ENCODE measurements around the gene ANKS1A.

The ANKS1A gene

DNA sequence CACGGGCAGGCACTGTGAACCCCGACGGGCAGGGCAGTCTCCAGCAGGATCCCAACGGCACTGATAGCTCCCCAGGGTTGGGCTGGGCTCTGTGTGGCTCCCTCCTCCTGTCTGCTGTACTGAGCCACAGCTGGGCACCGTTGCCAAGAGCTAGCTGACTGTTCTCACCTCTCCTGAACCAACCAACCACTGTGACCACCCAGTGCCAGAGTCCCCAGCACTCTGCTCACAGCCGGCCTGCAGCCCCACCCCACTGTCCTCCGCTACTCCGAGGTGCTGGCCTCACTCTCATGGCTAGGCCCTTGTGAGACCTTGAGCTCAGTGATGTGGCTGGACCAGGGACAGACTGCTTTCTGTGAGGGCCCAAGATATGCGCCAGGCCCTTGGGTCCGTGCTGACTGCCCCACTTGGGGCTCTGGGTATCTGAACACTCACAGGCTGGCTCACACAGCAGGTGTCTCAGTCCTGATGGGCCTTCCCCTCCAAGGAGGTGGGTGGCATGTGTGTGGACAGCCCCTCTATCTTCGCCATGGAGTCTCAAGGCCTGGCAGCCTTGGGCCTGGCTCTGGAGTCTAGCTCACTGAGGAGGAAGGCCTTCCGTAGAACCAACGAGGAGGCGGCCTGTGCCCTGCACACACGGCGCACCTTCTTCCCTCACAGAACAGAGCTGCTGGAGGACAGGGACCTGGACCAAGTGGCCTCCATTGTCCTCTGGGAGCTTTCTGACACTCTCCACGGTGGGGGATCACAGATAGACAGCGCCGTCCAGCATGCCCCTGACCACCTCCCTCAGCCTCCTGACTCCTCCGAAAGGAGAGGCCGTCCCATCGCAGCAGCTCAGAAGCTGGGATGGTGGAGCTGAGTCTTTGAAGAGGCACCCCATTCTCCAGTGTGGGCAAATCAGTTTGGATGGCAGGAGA lies 198.6 kb downstream of the ANKS1A start:
- DNase-seq (ENCODE audit: low spot score): no peak
- H3K9me3 Mint-ChIP-seq: no peaks in the 10 kb centered on the region
- H3K4me1 Mint-ChIP-seq (ENCODE audit: low read depth): no peaks in the 10 kb centered on the region
- H3K36me3 Mint-ChIP-seq (ENCODE audit: low read depth): no peaks in the 10 kb centered on the region
- H3K27me3 Mint-ChIP-seq (ENCODE audit: low read depth): no peaks in the 10 kb centered on the region
- no peak overlapping the region for H3K27ac Mint-ChIP-seq
- H3K4me3 Mint-ChIP-seq: no peak overlapping the region

DNA sequence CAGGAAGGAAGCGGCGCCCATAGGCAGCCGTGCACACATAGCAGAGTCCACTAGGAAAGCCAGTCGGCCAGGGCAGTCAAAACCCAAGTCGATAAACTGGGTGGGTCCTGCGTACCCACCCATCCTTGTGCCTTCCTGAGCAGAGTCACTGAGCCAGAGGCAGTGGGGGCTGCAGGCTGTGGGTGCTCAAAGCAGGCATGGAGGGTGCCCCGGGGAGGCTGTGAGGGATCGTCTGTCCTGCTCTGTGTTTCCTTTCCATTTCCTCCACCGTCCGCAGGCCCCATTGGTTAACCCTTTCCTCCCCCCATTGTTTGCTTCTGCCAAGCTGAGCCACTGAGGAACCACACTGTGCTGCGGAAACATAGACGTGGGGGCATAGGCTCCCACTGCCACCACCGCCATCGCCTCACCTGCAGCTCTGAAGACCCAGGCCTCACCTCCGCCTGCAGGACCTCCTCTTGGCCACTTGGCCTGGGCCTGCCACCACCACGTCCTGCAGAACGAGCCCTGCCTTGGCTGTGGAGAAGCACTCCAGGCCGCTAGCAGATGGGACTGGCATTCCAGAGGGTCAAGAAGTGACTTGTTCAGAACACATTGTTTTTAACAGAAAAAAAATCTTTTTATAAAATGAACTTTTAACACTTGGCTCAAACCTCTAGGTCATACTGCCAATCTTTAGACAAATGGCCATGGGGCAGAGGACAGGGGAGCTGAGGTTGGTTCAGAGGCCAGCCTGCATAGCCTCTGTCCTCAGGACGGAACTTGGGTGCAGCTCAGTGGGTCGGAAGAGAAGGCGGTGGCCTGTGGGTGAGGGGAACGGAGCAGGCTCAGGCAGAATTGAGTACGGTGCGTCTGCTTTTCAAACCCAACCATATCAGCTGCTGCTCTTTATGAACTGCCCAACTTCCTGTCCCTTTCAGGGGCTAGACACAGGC lies 199.5 kb downstream of the ANKS1A start:
- H3K4me3 Mint-ChIP-seq: no peak overlapping the region
- no peak for DNase-seq (ENCODE audit: low spot score)
- H3K9me3 Mint-ChIP-seq: no peaks in the 10 kb centered on the region
- no peak overlapping the region for H3K27ac Mint-ChIP-seq
- no peaks in the 10 kb centered on the region for H3K36me3 Mint-ChIP-seq (ENCODE audit: low read depth)
- no peaks in the 10 kb centered on the region for H3K27me3 Mint-ChIP-seq (ENCODE audit: low read depth)
- H3K4me1 Mint-ChIP-seq (ENCODE audit: low read depth): no peaks in the 10 kb centered on the region

DNA sequence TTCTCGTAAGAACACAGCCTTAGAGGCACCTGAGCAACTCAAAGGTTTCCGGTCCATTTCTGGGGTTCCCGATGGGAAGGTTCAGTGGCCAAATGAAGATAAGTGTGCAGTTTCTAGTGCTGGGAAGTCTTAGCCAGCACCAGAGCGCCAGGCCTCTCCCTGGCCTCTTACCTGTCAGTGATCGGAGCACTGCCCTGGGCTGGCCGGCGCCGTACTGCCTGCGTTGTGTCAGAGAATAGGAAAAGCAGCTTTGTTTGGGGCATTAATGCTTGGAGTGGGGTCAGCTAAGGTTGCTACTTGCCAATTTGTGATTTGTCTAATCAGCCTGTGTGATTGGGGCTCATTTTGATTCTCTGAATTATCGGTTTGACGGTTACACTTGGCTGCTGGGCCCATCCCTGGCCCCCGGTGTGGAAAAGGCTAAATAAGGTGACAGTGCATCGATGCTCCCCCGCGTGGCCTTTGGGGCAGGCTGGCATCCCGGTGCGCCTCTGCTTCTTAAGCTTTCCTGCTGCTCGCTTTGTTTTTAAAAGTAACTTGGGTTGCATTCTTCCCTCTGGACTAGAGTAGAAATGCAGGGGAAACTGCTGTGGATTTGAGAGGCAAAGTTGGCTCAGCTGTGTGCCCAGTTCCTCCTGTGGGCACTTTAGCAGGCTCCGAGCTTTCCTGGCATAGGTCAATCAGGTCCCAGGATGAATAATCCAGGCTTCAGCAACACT lies 200.3 kb downstream of the ANKS1A start:
- no peak for DNase-seq (ENCODE audit: low spot score)
- H3K36me3 Mint-ChIP-seq (ENCODE audit: low read depth): no peaks in the 10 kb centered on the region
- H3K4me1 Mint-ChIP-seq (ENCODE audit: low read depth): no peaks in the 10 kb centered on the region

DNA sequence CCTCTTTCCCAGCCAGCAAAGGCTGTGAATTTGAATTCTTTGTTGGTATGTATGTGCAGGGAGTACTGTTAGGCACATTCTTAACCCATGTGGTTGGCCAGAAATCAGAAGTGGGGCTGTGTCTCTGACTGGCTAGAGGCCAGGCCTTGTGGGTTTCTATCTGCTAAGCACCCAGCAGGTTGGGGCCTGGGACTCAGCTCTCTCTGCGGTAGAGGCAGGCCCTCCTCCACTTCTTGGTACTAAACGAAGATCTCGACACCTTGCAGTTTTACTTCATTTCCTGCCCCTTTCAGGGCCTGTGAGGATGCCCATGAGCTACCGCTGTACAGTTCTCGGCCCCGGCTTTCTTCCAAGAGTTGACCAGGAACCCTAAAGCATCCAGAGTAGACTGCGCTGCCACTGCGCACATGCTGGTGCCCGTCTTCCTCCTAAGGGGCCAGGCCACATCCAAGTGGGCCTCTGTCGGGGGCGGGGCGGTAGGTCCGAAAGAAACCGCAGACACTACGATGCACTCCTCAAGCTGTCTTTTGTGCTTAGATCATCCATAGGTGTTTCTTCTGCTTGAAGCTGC lies 201.0 kb downstream of the ANKS1A start:
- no peaks in the 10 kb centered on the region for H3K9me3 Mint-ChIP-seq
- no peak overlapping the region for H3K27ac Mint-ChIP-seq
- no peaks in the 10 kb centered on the region for H3K4me1 Mint-ChIP-seq (ENCODE audit: low read depth)
- H3K36me3 Mint-ChIP-seq (ENCODE audit: low read depth): no peaks in the 10 kb centered on the region
- H3K27me3 Mint-ChIP-seq (ENCODE audit: low read depth): peaks cover 8% of the 10 kb centered on the region
- no peak for DNase-seq (ENCODE audit: low spot score)
- H3K4me3 Mint-ChIP-seq: no peak overlapping the region

More for the DNA sequence above, 200.3 kb downstream of the ANKS1A start:
- Mint-ChIP-seq H3K27ac (no peak overlapping the region), H3K9me3 (no peaks in the 10 kb centered on the region), H3K4me3 (no peak overlapping the region), H3K27me3 (ENCODE audit: low read depth) (peaks cover 5% of the 10 kb centered on the region)

DNA sequence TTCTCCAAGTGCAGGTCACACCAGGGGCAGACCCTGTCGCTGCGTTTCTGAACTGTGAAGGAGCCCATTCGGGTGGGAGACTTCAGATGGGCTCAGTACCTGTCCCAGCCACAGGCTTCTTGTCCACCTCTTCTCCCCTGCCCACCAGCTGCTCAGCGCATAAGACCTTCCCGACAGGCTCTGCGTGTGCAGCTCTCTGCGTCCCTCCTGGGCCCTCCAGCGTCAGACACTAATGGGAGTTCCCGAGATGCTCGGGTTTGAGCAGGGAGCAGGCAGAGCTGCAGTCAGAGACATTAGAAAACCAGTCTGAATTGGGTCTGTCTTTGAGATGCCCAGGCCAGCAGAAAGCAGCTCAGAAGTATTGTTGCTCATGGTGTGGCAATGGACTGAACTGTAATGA lies 201.7 kb downstream of the ANKS1A start:
- Mint-ChIP-seq H3K4me1 (ENCODE audit: low read depth) (no peaks in the 10 kb centered on the region), H3K4me3 (no peak overlapping the region), H3K36me3 (ENCODE audit: low read depth) (no peaks in the 10 kb centered on the region), H3K9me3 (no peaks in the 10 kb centered on the region), H3K27me3 (ENCODE audit: low read depth) (peaks cover 8% of the 10 kb centered on the region), H3K27ac (no peak overlapping the region)
- no peak for DNase-seq (ENCODE audit: low spot score)

DNA sequence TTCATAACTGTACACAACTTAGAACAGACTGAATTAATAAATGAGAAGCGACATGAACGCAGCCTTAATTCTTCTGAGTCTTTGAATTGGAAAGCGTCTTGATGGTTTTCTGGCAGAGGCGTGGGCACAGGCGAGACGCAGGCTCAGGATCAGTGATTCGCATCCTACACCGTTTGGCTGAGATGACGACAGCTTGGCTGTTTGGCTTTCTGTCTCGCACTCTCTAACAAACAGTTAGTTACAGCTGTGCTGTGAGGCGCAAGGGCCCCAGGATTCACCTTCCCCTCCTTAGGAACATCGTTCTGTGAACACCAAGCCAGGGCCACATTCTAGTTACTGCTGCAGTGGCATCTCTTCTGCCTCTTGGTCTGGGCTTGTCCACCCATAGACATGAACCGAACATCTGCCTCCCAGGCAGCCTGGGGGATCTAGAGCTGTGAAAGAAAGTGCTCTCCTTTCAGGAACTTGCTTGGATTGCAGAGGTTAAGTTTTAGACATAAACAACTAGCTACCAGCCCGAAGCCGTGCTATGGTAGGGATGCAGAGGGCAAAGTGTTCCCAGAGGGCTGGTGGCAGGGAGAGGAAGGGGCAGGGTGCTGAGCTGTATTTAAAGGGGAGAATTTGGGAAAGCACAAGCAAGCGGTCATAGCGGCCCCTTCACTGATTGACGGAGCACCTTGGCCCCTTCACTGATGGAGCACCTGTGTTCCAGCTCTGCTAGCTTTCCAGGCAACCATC lies 202.5 kb downstream of the ANKS1A start:
- Mint-ChIP-seq H3K27ac (no peak overlapping the region), H3K27me3 (ENCODE audit: low read depth) (peaks cover 11% of the 10 kb centered on the region), H3K9me3 (no peaks in the 10 kb centered on the region), H3K4me1 (ENCODE audit: low read depth) (no peaks in the 10 kb centered on the region), H3K36me3 (ENCODE audit: low read depth) (no peaks in the 10 kb centered on the region), H3K4me3 (no peak overlapping the region)
- DNase-seq (ENCODE audit: low spot score): no peak

DNA sequence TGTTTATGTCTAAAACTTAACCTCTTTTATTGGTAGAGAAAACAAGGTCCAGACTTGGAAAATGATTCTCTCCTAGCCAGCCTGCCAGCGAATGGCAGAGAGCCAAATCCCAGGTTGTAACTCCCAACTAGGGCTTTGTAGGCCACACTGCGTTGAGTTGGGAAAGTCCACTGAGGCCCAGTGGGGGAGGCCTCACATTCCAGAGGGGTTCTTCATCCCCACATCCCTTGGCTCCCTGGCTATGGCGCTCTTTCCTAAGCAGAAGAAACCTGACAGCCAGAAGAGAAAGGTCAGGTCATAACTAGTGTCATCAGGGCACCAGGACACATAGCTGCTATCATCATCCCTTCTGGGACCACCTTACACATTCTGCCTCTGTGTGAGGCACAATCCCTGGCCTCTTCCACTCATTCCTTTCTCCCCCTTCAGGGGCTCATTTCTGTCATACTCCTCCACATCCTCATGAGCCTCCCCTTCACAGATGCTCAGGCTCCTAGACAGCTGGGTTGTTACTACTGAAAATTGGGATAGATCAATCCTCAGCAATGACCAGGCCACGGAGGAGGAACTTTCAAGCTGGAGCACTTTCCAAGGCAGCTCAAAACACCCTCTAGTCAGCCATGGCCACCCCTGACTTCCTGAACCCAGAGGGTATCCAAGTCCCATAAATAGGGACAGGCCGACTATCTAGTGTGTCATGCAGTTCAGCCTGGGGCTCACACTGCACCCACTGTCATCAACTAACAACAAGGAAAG lies 203.5 kb downstream of the ANKS1A start:
- H3K36me3 Mint-ChIP-seq (ENCODE audit: low read depth): no peaks in the 10 kb centered on the region
- no peaks in the 10 kb centered on the region for H3K9me3 Mint-ChIP-seq
- H3K4me1 Mint-ChIP-seq (ENCODE audit: low read depth): no peaks in the 10 kb centered on the region
- DNase-seq (ENCODE audit: low spot score): no peak
- peaks cover 11% of the 10 kb centered on the region for H3K27me3 Mint-ChIP-seq (ENCODE audit: low read depth)
- no peak overlapping the region for H3K4me3 Mint-ChIP-seq
- no peak overlapping the region for H3K27ac Mint-ChIP-seq

DNA sequence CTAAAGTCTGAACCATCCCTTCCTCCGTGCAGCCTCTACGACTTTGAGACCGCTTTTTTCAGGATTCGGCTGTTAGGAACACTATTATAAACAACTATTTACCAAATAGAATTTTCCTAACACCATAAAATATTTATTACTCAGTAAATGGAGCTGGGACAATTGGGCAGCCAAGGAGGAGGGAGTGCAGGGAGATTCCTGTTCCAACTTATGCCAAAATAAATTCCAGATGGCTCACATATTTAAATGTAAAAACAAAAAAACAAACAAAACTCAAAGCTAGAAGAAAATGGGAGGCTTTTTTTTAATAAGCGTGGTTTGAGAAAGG lies 204.0 kb downstream of the ANKS1A start:
- Mint-ChIP-seq H3K36me3 (ENCODE audit: low read depth) (no peaks in the 10 kb centered on the region), H3K27ac (no peak overlapping the region), H3K4me1 (ENCODE audit: low read depth) (no peaks in the 10 kb centered on the region), H3K4me3 (no peak overlapping the region), H3K27me3 (ENCODE audit: low read depth) (peaks cover 14% of the 10 kb centered on the region), H3K9me3 (no peaks in the 10 kb centered on the region)
- DNase-seq (ENCODE audit: low spot score): no peak

DNA sequence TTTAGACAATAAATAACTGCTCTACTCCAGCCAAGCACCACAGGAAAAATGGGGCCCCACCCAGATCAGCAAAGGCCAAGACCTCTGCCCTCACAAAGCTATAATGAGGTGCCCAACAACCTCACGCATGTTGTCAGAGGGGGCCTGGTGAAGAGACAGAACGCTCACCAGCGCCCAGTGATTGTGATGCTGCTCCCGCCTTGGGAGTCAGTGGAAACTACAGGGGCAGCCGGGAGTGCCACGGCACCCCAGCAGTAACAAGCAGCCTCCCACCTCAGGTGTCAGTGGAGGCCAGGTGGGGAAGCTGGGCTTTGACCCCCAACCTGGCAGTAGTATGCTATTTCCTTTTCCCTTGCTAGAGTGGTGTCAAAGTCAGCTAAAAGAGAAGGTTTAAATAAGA lies 204.7 kb downstream of the ANKS1A start:
- Mint-ChIP-seq H3K4me1 (ENCODE audit: low read depth) (no peaks in the 10 kb centered on the region), H3K9me3 (no peaks in the 10 kb centered on the region), H3K27ac (no peak overlapping the region), H3K27me3 (ENCODE audit: low read depth) (peaks cover 14% of the 10 kb centered on the region), H3K4me3 (no peak overlapping the region), H3K36me3 (ENCODE audit: low read depth) (no peaks in the 10 kb centered on the region)
- no peak for DNase-seq (ENCODE audit: low spot score)

DNA sequence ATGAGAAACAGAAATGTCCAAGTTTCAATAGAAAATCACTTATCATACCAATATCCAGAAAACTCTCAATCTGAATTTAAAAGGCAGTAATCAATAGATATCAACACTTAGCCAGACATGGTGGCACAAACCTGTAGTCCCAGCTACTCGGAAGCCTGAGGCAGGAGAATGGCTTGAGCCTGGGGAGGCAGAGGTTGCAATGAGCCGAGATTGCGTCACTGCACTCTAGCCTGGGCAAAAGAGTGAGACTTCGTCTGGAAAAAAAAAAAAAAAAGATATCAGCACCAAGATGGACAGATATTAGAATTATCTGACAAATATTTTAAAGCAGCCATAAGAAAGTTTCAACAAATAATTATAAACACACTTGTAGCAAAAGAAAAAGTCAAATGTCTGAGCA lies 205.1 kb downstream of the ANKS1A start:
- no peaks in the 10 kb centered on the region for H3K36me3 Mint-ChIP-seq (ENCODE audit: low read depth)
- no peak overlapping the region for H3K4me3 Mint-ChIP-seq
- H3K27me3 Mint-ChIP-seq (ENCODE audit: low read depth): peaks cover 14% of the 10 kb centered on the region

DNA sequence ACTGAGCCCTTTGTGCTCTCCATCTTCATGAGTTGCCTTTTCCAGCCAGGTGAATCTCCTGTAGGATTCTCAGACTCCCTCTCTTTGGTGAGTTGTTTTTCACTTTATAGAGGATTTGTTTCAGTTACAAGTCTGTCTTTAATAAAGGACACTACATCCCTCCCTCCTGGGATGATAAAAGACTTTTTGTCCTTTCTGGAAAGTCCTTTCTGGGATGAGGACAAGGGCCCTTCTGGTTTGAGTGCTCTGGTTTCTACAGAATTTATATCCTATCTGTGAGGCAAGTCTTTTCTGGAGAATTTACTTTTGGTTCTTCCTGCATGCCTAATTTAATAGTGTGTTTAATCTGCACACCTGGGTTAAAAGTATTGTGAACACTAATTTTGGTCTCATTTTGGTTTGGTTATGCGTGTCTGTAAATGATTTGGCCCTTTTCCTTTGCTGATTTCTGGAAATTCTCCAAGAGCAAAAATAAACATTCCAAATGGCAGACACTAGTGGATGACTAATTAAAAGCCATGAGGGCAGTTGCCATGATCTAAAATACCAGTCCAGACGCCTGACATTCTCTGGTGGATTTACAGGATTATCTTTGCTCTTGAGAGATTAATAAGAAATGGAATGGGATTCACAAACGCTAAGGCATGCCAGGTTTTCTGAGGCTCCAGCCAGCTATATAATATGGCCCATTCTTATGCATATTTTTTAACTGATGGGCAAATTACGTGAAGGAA lies 207.2 kb downstream of the ANKS1A start:
- H3K9me3 Mint-ChIP-seq: no peaks in the 10 kb centered on the region
- DNase-seq (ENCODE audit: low spot score): no peak
- peaks cover 16% of the 10 kb centered on the region for H3K27me3 Mint-ChIP-seq (ENCODE audit: low read depth)
- no peak overlapping the region for H3K4me3 Mint-ChIP-seq
- H3K4me1 Mint-ChIP-seq (ENCODE audit: low read depth): no peaks in the 10 kb centered on the region
- H3K27ac Mint-ChIP-seq: no peak overlapping the region
- H3K36me3 Mint-ChIP-seq (ENCODE audit: low read depth): no peaks in the 10 kb centered on the region

More for the DNA sequence above, 205.1 kb downstream of the ANKS1A start:
- no peaks in the 10 kb centered on the region for H3K9me3 Mint-ChIP-seq
- no peaks in the 10 kb centered on the region for H3K4me1 Mint-ChIP-seq (ENCODE audit: low read depth)
- H3K27ac Mint-ChIP-seq: no peak overlapping the region
- DNase-seq (ENCODE audit: low spot score): no peak

DNA sequence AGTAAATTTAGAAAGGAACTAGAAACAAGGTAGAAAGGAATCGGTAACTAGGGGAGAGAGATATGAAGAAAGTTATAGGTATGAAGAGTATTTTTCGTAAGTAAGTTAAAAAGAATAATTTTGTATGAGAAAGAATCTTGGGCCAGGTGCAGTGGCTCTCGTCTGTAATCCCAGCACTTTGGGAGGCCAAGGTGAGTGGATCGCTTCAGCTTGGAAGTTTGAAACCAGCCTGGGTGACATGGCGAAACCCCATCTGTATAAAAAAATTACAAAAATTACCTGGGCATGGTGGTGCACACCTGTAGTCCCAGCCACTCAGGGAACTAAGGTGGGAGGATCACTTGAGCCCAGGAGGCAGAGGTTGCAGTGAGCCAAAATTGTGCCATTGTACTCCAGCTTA lies 210.1 kb downstream of the ANKS1A start:
- Mint-ChIP-seq H3K4me1 (ENCODE audit: low read depth) (no peaks in the 10 kb centered on the region), H3K27ac (no peak overlapping the region), H3K27me3 (ENCODE audit: low read depth) (peaks cover 20% of the 10 kb centered on the region), H3K36me3 (ENCODE audit: low read depth) (no peaks in the 10 kb centered on the region), H3K4me3 (no peak overlapping the region), H3K9me3 (no peaks in the 10 kb centered on the region)
- no peak for DNase-seq (ENCODE audit: low spot score)
